IMR-90 (cell line): Measurements from ENCODE around the gene CD209. TPM values are rescaled to one million over a fixed set of nuclear protein-coding genes. Genes with fewer than 3 reads are reported as not detected.

ENCODE experiments used
- ATAC-seq: fragments of 200-7000 bp; cut with Tn5 transposase; 2 replicates; pipeline ENCODE4 v1.9.1; 2020; ENCODE audit warnings: low read depth, mild to moderate bottlenecking, moderate library complexity
- BruUV-seq: library from RNA; stranded (reverse); fragments of 400-500 nt; replicated peaks from 2 replicates; lab custom pipeline; 2021; lab: Mats Ljungman, UMichigan
- CTCF ChIA-PET: fragments of 300-600 bp; formaldehyde crosslinking; extraction: SDS; loops from one replicate; lab custom pipeline; 2021; ENCODE audit warnings: antibody characterized with exemption; lab: Yijun Ruan, JAX
- POLR2A ChIA-PET: fragments of 300-600 bp; sonication (Branson Sonifier 250); formaldehyde crosslinking; loops from one replicate; lab custom pipeline; 2022; ENCODE audit warnings: antibody characterized with exemption; ENCODE audit not compliant: unreplicated experiment; lab: Charles Lee
- DNase-seq: peaks from one replicate; pipeline ENCODE4 v3.0.0; 2013
- H2AFZ ChIP-seq: replicated peaks from 2 replicates; pipeline ENCODE3; 2013; ENCODE audit warnings: low read length, mild to moderate bottlenecking; ENCODE audit not compliant: poor library complexity
- H2AK5ac ChIP-seq: 2 replicates; pipeline ENCODE4 v1.6.1; 2013; ENCODE audit warnings: low read depth, low read length, inconsistent platforms
- H2AK9ac ChIP-seq: replicated peaks from 2 replicates; pipeline ENCODE3; 2013; ENCODE audit warnings: mild to moderate bottlenecking, low read depth, low read length, moderate library complexity; ENCODE audit not compliant: poor library complexity
- H2BK120ac ChIP-seq: 2 replicates; pipeline ENCODE4 v1.6.1; 2013; ENCODE audit warnings: low read depth, low read length, inconsistent platforms
- H2BK15ac ChIP-seq: 3 replicates; pipeline ENCODE4 v1.6.1; 2013; ENCODE audit warnings: low read depth, low read length, inconsistent platforms
- H2BK20ac ChIP-seq: 2 replicates; pipeline ENCODE4 v1.6.1; 2013; ENCODE audit warnings: low read depth, mild to moderate bottlenecking, inconsistent platforms, low read length, moderate library complexity
- H2BK5ac ChIP-seq: 2 replicates; pipeline ENCODE4 v1.6.1; 2013; ENCODE audit warnings: mild to moderate bottlenecking, low read depth, low read length, inconsistent platforms; ENCODE audit not compliant: poor library complexity, severe bottlenecking
- H3K14ac ChIP-seq: replicated peaks from 2 replicates; pipeline ENCODE4 v1.6.1; 2013; ENCODE audit warnings: low read depth, low read length, inconsistent platforms
- H3K18ac ChIP-seq: 2 replicates; pipeline ENCODE4 v1.6.1; 2013; ENCODE audit warnings: low read depth, low read length, control low read depth
- H3K23ac ChIP-seq: 2 replicates; pipeline ENCODE4 v1.6.1; 2013; ENCODE audit warnings: low read depth, low read length, inconsistent platforms
- H3K27ac ChIP-seq: 2 replicates; pipeline ENCODE4 v1.5.1; 2013; ENCODE audit warnings: mild to moderate bottlenecking, control low read depth, low read length; ENCODE audit not compliant: insufficient read depth
- H3K27me3 ChIP-seq: 2 replicates; pipeline ENCODE4 v1.6.1; 2013; ENCODE audit warnings: low read length; ENCODE audit not compliant: control insufficient read depth, insufficient read depth
- H3K36me3 ChIP-seq: 2 replicates; pipeline ENCODE4 v1.6.1; 2013; ENCODE audit warnings: low read length, mixed read lengths; ENCODE audit not compliant: control insufficient read depth, insufficient read depth
- H3K4ac ChIP-seq: 2 replicates; pipeline ENCODE4 v1.6.1; 2013; ENCODE audit warnings: low read depth, low read length, inconsistent platforms
- H3K4me1 ChIP-seq: 2 replicates; pipeline ENCODE4 v1.6.1; 2013; ENCODE audit warnings: low read length, mixed read lengths; ENCODE audit not compliant: control insufficient read depth, insufficient read depth
- H3K4me2 ChIP-seq: 2 replicates; pipeline ENCODE4 v1.6.1; 2013; ENCODE audit warnings: low read depth, mild to moderate bottlenecking, control low read depth, low read length, moderate library complexity
- H3K4me3 ChIP-seq: 2 replicates; pipeline ENCODE4 v1.5.1; 2013; ENCODE audit warnings: low read depth, mild to moderate bottlenecking, control low read depth, low read length, moderate library complexity; ENCODE audit not compliant: insufficient read depth
- H3K56ac ChIP-seq: 2 replicates; pipeline ENCODE4 v1.6.1; 2013; ENCODE audit warnings: low read length, inconsistent platforms; ENCODE audit not compliant: insufficient read depth; ENCODE audit errors: extremely low read depth
- H3K79me1 ChIP-seq, 2 experiments: 2 replicates each; pipeline ENCODE4 v1.6.1; 2013; ENCODE audit warnings: low read length in 2 of 2, inconsistent platforms in 1 of 2, low read depth in 1 of 2
- H3K9ac ChIP-seq: 2 replicates; pipeline ENCODE4 v1.6.1; 2013; ENCODE audit warnings: low read depth, low read length, control low read depth
- H3K9me1 ChIP-seq: 2 replicates; pipeline ENCODE4 v1.6.1; 2013; ENCODE audit warnings: low read length, inconsistent platforms; ENCODE audit not compliant: insufficient read depth
- H3K9me3 ChIP-seq: 2 replicates; pipeline ENCODE4 v1.6.1; 2013; ENCODE audit warnings: low read length; ENCODE audit not compliant: control insufficient read depth, insufficient read depth
- H4K20me1 ChIP-seq: 2 replicates; pipeline ENCODE4 v1.6.1; 2013; ENCODE audit warnings: low read length, inconsistent platforms; ENCODE audit not compliant: insufficient read depth
- H4K5ac ChIP-seq: 2 replicates; pipeline ENCODE4 v1.6.1; 2013; ENCODE audit warnings: mild to moderate bottlenecking, low read depth, low read length, control low read depth
- H4K8ac ChIP-seq, 2 experiments: 2 replicates each; pipeline ENCODE4 v1.6.1; 2013; ENCODE audit warnings: low read depth in 2 of 2, low read length in 2 of 2, control low read depth in 1 of 2, inconsistent platforms in 1 of 2
- H4K91ac ChIP-seq: 2 replicates; pipeline ENCODE4 v1.6.1; 2013; ENCODE audit warnings: low read depth, low read length, inconsistent platforms; ENCODE audit not compliant: insufficient read depth
- BHLHE40 ChIP-seq: fragments of 150-350 bp; IDR thresholded peaks from 2 replicates; pipeline ENCODE4 v1.6.1; 2016; ENCODE audit warnings: mild to moderate bottlenecking, low read depth, low read length
- CEBPB ChIP-seq: IDR thresholded peaks from 2 replicates; pipeline ENCODE4 v1.6.1; 2012; ENCODE audit warnings: low read depth, low read length, improper control_type of control experiment
- CHD1 ChIP-seq: IDR thresholded peaks from 2 replicates; pipeline ENCODE4 v1.6.1; 2012; ENCODE audit warnings: low read depth, low read length, improper control_type of control experiment
- ELK1 ChIP-seq: fragments of 150-350 bp; IDR thresholded peaks from 2 replicates; pipeline ENCODE4 v1.6.1; 2016; ENCODE audit warnings: low read depth, mild to moderate bottlenecking, low read length, moderate library complexity, borderline replicate concordance
- FOS ChIP-seq: fragments of 150-350 bp; IDR thresholded peaks from 2 replicates; pipeline ENCODE4 v1.6.1; 2016; ENCODE audit warnings: low read depth, low read length
- MAFK ChIP-seq: IDR thresholded peaks from 2 replicates; pipeline ENCODE4 v1.6.1; 2012; ENCODE audit warnings: low read depth, low read length, improper control_type of control experiment
- MAZ ChIP-seq: IDR thresholded peaks from 2 replicates; pipeline ENCODE4 v1.6.1; 2012; ENCODE audit warnings: low read depth, mild to moderate bottlenecking, low read length, improper control_type of control experiment, moderate library complexity, borderline replicate concordance
- MXI1 ChIP-seq: IDR thresholded peaks from 2 replicates; pipeline ENCODE4 v1.6.1; 2012; ENCODE audit warnings: low read depth, mild to moderate bottlenecking, low read length, moderate library complexity, borderline replicate concordance
- NFE2L2 ChIP-seq: fragments of 150-350 bp; IDR thresholded peaks from 2 replicates; pipeline ENCODE4 v1.6.1; 2016; ENCODE audit warnings: low read depth, mild to moderate bottlenecking, low read length
- POLR2A ChIP-seq: IDR thresholded peaks from 2 replicates; pipeline ENCODE4 v1.6.1; 2012; ENCODE audit warnings: mild to moderate bottlenecking, low read depth, low read length
- RAD21 ChIP-seq: IDR thresholded peaks from 2 replicates; pipeline ENCODE4 v1.6.1; 2012; ENCODE audit warnings: low read length, improper control_type of control experiment
- RCOR1 ChIP-seq: IDR thresholded peaks from 2 replicates; pipeline ENCODE4 v1.6.1; 2012; ENCODE audit warnings: mild to moderate bottlenecking, low read length, improper control_type of control experiment; ENCODE audit not compliant: insufficient replicate concordance
- RFX5 ChIP-seq: IDR thresholded peaks from 2 replicates; pipeline ENCODE4 v1.8.0; 2012; ENCODE audit warnings: low read depth, mild to moderate bottlenecking, low read length, moderate library complexity
- SMC3 ChIP-seq: fragments of 150-350 bp; IDR thresholded peaks from 2 replicates; pipeline ENCODE4 v1.6.1; 2016; ENCODE audit warnings: low read depth, mild to moderate bottlenecking, antibody characterized with exemption, low read length, moderate library complexity
- WGBS, 2 experiments: methylation state at CpG; one replicate each; pipeline versions ENCODE4 v1.1.5 to v1.1.7; 2013; ENCODE audit warnings: missing lambda C conversion rate in 2 of 2; ENCODE audit not compliant: insufficient read length in 1 of 2; ENCODE audit errors: extremely low coverage in 2 of 2; 5-methylcytosine and 5-hydroxymethylcytosine counted together
- dilution Hi-C: fragments of 300-500 bp; cut with HindIII; formaldehyde crosslinking; loops from one replicate; pipeline ENCODE4 v1.14.3; 2018; ENCODE audit warnings: low sequenced_read_pairs; ENCODE audit not compliant: unreplicated experiment
- in situ Hi-C: fragments of 300-500 bp; cut with MboI; formaldehyde crosslinking; loops from 3 replicates; pipeline ENCODE4 v1.14.3; 2019; ENCODE audit warnings: low sequenced_read_pairs, inconsistent platforms, mixed read lengths
- intact Hi-C: fragments of 100-400 bp; cut with micrococcal nuclease; formaldehyde crosslinking; loops from 2 replicates; pipeline ENCODE4 v1.10.0; 2022
- polyA plus RNA-seq, 3 experiments: library from polyadenylated mRNA; depleted of rRNA; stranded (reverse); fragments of >200 nt; gene quantifications; 2 replicates each; pipeline ENCODE4 v1.2.3, GENCODE V29; 2012; ENCODE audit warnings: low replicate concordance in 1 of 3
- total RNA-seq: library from RNA; depleted of rRNA; stranded (reverse); fragments of >200 nt; gene quantifications from 2 replicates; pipeline ENCODE4 v1.2.3, GENCODE V29; 2012
- TF ChIP-seq, protein P1 (sequence below): conservative IDR thresholded peaks from 2 replicates; pipeline ENCODE4 v1.5.1; 2012; ENCODE audit warnings: mild to moderate bottlenecking, low read depth, low read length, improper control_type of control experiment
- TF ChIP-seq, protein P2 (sequence below): fragments of 150-350 bp; IDR thresholded peaks from 2 replicates; pipeline ENCODE4 v1.6.1; 2017; ENCODE audit warnings: mild to moderate bottlenecking, antibody characterized with exemption, low read length, low read depth

Gene CD209
- total and polyA plus RNA-seq, 2 of the 4 experiments (the other 2 are of a cell fraction) = not detected

DNA sequence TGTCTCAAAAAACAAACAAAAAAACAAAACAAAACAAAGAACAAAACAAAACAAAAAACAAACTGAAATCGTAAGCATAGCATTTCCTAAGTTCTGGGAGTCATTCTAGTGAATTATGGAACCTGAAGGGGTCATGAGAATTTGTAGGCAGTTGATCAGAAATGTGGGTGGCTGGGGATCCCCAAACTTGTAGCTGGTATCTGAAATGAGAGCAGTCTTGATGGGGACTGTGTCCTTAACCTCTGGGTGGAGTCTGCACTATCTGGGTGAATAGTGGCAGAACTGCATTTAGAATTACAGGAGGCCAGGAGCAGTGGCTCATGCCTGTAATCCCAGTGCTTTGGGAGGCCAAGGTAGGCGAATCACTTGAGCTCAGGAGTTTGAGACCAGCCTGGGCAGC, 21.5 kb downstream of the CD209 start:
- Histone ChIP-seq H3K79me1 (no peaks in the 10 kb centered on the region), H3K56ac (no peak overlapping the region), H3K9ac (no peak overlapping the region), H3K27ac (no peak overlapping the region), H3K9me1 (no peaks in the 10 kb centered on the region), H3K4me1 (no peaks in the 10 kb centered on the region), H3K18ac (no peak overlapping the region), H3K4me2 (no peak overlapping the region), H2AFZ (no peak overlapping the region), H3K14ac (no peak overlapping the region), H4K91ac (no peak overlapping the region), H3K4ac (no peak overlapping the region), H3K9me3 (no peaks in the 10 kb centered on the region), H2BK20ac (no peak overlapping the region), H4K8ac (no peak overlapping the region), H2AK9ac (no peak overlapping the region), H2BK120ac (no peak overlapping the region), H2BK5ac (no peak overlapping the region), H3K36me3 (no peaks in the 10 kb centered on the region), H2BK15ac (no peak overlapping the region), H4K5ac (no peak overlapping the region), H4K20me1 (no peaks in the 10 kb centered on the region), H3K4me3 (no peak overlapping the region), H2AK5ac (no peak overlapping the region), H3K23ac (no peak overlapping the region), H3K27me3 (peaks cover 36% of the 10 kb centered on the region)
- TF ChIP-seq POLR2A (no peak), FOS (no peak), MAZ (no peak), ELK1 (no peak), CHD1 (no peak), CEBPB (no peak), RFX5 (no peak), MXI1 (no peak), MAFK (no peak), SMC3 (no peak), RAD21 (no peak), NFE2L2 (no peak), BHLHE40 (no peak), RCOR1 (no peak)
- TF ChIP-seq, protein P1, sequence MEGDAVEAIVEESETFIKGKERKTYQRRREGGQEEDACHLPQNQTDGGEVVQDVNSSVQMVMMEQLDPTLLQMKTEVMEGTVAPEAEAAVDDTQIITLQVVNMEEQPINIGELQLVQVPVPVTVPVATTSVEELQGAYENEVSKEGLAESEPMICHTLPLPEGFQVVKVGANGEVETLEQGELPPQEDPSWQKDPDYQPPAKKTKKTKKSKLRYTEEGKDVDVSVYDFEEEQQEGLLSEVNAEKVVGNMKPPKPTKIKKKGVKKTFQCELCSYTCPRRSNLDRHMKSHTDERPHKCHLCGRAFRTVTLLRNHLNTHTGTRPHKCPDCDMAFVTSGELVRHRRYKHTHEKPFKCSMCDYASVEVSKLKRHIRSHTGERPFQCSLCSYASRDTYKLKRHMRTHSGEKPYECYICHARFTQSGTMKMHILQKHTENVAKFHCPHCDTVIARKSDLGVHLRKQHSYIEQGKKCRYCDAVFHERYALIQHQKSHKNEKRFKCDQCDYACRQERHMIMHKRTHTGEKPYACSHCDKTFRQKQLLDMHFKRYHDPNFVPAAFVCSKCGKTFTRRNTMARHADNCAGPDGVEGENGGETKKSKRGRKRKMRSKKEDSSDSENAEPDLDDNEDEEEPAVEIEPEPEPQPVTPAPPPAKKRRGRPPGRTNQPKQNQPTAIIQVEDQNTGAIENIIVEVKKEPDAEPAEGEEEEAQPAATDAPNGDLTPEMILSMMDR = no peak
- TF ChIP-seq, protein P2, sequence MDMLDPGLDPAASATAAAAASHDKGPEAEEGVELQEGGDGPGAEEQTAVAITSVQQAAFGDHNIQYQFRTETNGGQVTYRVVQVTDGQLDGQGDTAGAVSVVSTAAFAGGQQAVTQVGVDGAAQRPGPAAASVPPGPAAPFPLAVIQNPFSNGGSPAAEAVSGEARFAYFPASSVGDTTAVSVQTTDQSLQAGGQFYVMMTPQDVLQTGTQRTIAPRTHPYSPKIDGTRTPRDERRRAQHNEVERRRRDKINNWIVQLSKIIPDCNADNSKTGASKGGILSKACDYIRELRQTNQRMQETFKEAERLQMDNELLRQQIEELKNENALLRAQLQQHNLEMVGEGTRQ = no peak
- ChIA-PET POLR2A (no interaction called here), CTCF (no interaction called here)
- no CpG with 5 or more reads among the region's 2 CpGs for WGBS, 2 experiments
- no peak for DNase-seq
- no peak for ATAC-seq
- in situ Hi-C loops (no loop called here), dilution Hi-C loops (no loop called here), intact Hi-C loops (no loop called here)
- BruUV-seq = no TSS peak
